ENCODE data around the gene ARHGAP29. TPM values are rescaled to one million over a fixed set of nuclear protein-coding genes. Genes with fewer than 3 reads are reported as not detected.

ARHGAP29 gene
- total RNA-seq, 6 experiments from 2014 or later, result 36.9 to 60.3 (median 52.9) TPM

- TF ChIP-seq CTCF (IDR thresholded peaks at IDR 0.05), result no peak
- Mint-ChIP-seq H3K27me3 (ENCODE audit: insufficient read depth) (peaks cover 3% of the 10 kb centered on the region; the same call in 1 of the 2 replicates), H3K36me3 (ENCODE audit: low read depth) (no peaks in the 10 kb centered on the region), H3K9me3 (no peaks in the 10 kb centered on the region), H3K4me1 (ENCODE audit: low read depth) (peaks cover 40% of the 10 kb centered on the region), H3K27ac (peak overlapping the region; percentile 79), H3K4me3 (no peak overlapping the region)
- DNase-seq, result no peak
Measured at GRCh38 chr1:94271373-94271772, 34.0 kb upstream of the ARHGAP29 start.

- DNase-seq, result peak; percentile 44
- H3K9me3 Mint-ChIP-seq, result no peaks in the 10 kb centered on the region
- peak overlapping the region; percentile 79 for H3K27ac Mint-ChIP-seq
- H3K4me3 Mint-ChIP-seq, result peak overlapping the region; percentile 59
- H3K36me3 Mint-ChIP-seq (ENCODE audit: low read depth), result no peaks in the 10 kb centered on the region
- peaks cover 3% of the 10 kb centered on the region; the same call in 1 of the 2 replicates for H3K27me3 Mint-ChIP-seq (ENCODE audit: insufficient read depth)
- TF ChIP-seq CTCF (IDR thresholded peaks at IDR 0.05), result no peak
- peaks cover 45% of the 10 kb centered on the region for H3K4me1 Mint-ChIP-seq (ENCODE audit: low read depth)
Measured at GRCh38 chr1:94270801-94271203, 33.4 kb upstream of the ARHGAP29 start.

- Mint-ChIP-seq H3K4me1 (ENCODE audit: low read depth) (peaks cover 54% of the 10 kb centered on the region), H3K9me3 (no peaks in the 10 kb centered on the region)
Measured at GRCh38 chr1:94269921-94270320, 32.5 kb upstream of the ARHGAP29 start.

GRCh38 chr1:94265906-94266305 is 28.5 kb upstream of the ARHGAP29 start:
- H3K4me1 Mint-ChIP-seq (ENCODE audit: low read depth), result peaks cover 46% of the 10 kb centered on the region
- no peak for TF ChIP-seq CTCF (IDR thresholded peaks at IDR 0.05)
- peaks cover 3% of the 10 kb centered on the region; the same call in 1 of the 2 replicates for H3K27me3 Mint-ChIP-seq (ENCODE audit: insufficient read depth)
- no peaks in the 10 kb centered on the region for H3K9me3 Mint-ChIP-seq
- H3K27ac Mint-ChIP-seq, result peak overlapping the region; percentile 54
- H3K4me3 Mint-ChIP-seq, result 0 out of 2 replicates have a peak overlapping the region, but pooled peaks have one; percentile 0
- DNase-seq, result peak; percentile 57
- peaks cover 8% of the 10 kb centered on the region; the same call in 1 of the 2 replicates for H3K36me3 Mint-ChIP-seq (ENCODE audit: low read depth)

More at GRCh38 chr1:94269921-94270320, 32.5 kb upstream of the ARHGAP29 start:
- TF ChIP-seq CTCF (IDR thresholded peaks at IDR 0.05), result no peak
- H3K27me3 Mint-ChIP-seq (ENCODE audit: insufficient read depth), result peaks cover 3% of the 10 kb centered on the region; the same call in 1 of the 2 replicates
- no peaks in the 10 kb centered on the region for H3K36me3 Mint-ChIP-seq (ENCODE audit: low read depth)
- no peak for DNase-seq
- H3K27ac Mint-ChIP-seq, result no peak overlapping the region
- H3K4me3 Mint-ChIP-seq, result no peak overlapping the region

- 0 out of 2 replicates have a peak overlapping the region, but pooled peaks have one; percentile 2 for H3K4me3 Mint-ChIP-seq
- H3K4me1 Mint-ChIP-seq (ENCODE audit: low read depth), result peaks cover 46% of the 10 kb centered on the region
- TF ChIP-seq CTCF (IDR thresholded peaks at IDR 0.05), result no peak
- H3K36me3 Mint-ChIP-seq (ENCODE audit: low read depth), result peaks cover 8% of the 10 kb centered on the region; the same call in 1 of the 2 replicates
- H3K9me3 Mint-ChIP-seq, result no peaks in the 10 kb centered on the region
- no peaks in the 10 kb centered on the region; the same call in 1 of the 2 replicates for H3K27me3 Mint-ChIP-seq (ENCODE audit: insufficient read depth)
- H3K27ac Mint-ChIP-seq, result peak overlapping the region; percentile 3
- DNase-seq, result no peak
Measured at GRCh38 chr1:94265011-94265422, 27.6 kb upstream of the ARHGAP29 start.
